Measurements from ENCODE around the gene SORCS2.
"Not testable (repeated sequence)": the region's sequence is repeated elsewhere in the genome, so short reads cannot be mapped to it uniquely, and the experiment has no call there.

Gene SORCS2

GRCh38 chr4:7587433-7588405 lies 395.4 kb downstream of the SORCS2 start:
- DNase-seq: no peak

GRCh38 chr4:7590189-7590588 lies 397.9 kb downstream of the SORCS2 start:
- no peak for DNase-seq

More at GRCh38 chr4:7587433-7588405, 395.4 kb downstream of the SORCS2 start:
- TF ChIP-seq POLR2A (IDR thresholded peaks at IDR 0.05; ENCODE audit: low read length) (no peak), GATA1 (IDR thresholded peaks at IDR 0.05; ENCODE audit: low read depth, low read length) (no peak)

GRCh38 chr4:7590899-7591298 lies 398.6 kb downstream of the SORCS2 start:
- TF ChIP-seq POLR2A (IDR thresholded peaks at IDR 0.05; ENCODE audit: low read length): no peak
- no peak for TF ChIP-seq GATA1 (IDR thresholded peaks at IDR 0.05; ENCODE audit: low read depth, low read length)
- no peak for DNase-seq

More at GRCh38 chr4:7590189-7590588, 397.9 kb downstream of the SORCS2 start:
- TF ChIP-seq POLR2A (IDR thresholded peaks at IDR 0.05; ENCODE audit: low read length) (no peak), GATA1 (IDR thresholded peaks at IDR 0.05; ENCODE audit: low read depth, low read length) (no peak)

- TF ChIP-seq POLR2A (IDR thresholded peaks at IDR 0.05; ENCODE audit: low read length) (no peak), GATA1 (IDR thresholded peaks at IDR 0.05; ENCODE audit: low read depth, low read length) (no peak)
- DNase-seq: no peak
These were observed 399.2 kb downstream of the SORCS2 start for GRCh38 chr4:7591409-7592053.

- DNase-seq: no peak
- TF ChIP-seq GATA1 (IDR thresholded peaks at IDR 0.05; ENCODE audit: low read depth, low read length): no peak
- TF ChIP-seq POLR2A (IDR thresholded peaks at IDR 0.05; ENCODE audit: low read length): no peak
These were observed 401.5 kb downstream of the SORCS2 start for GRCh38 chr4:7593646-7594412.

- TF ChIP-seq POLR2A (IDR thresholded peaks at IDR 0.05; ENCODE audit: low read length) (no peak), GATA1 (IDR thresholded peaks at IDR 0.05; ENCODE audit: low read depth, low read length) (no peak)
- no peak for DNase-seq
These were observed 403.7 kb downstream of the SORCS2 start for GRCh38 chr4:7595934-7596461.

- TF ChIP-seq GATA1 (IDR thresholded peaks at IDR 0.05; ENCODE audit: low read depth, low read length) (no peak), POLR2A (IDR thresholded peaks at IDR 0.05; ENCODE audit: low read length) (no peak)
These were observed 404.7 kb downstream of the SORCS2 start for GRCh38 chr4:7596918-7597606.

GRCh38 chr4:7598939-7599790 lies 406.8 kb downstream of the SORCS2 start:
- DNase-seq: no peak
- no peak for TF ChIP-seq POLR2A (IDR thresholded peaks at IDR 0.05; ENCODE audit: low read length)
- TF ChIP-seq GATA1 (IDR thresholded peaks at IDR 0.05; ENCODE audit: low read depth, low read length): no peak

More at GRCh38 chr4:7596918-7597606, 404.7 kb downstream of the SORCS2 start:
- DNase-seq: no peak

- no peak for TF ChIP-seq GATA1 (IDR thresholded peaks at IDR 0.05; ENCODE audit: low read depth, low read length)
- no peak for TF ChIP-seq POLR2A (IDR thresholded peaks at IDR 0.05; ENCODE audit: low read length)
- DNase-seq: no peak
These were observed 407.9 kb downstream of the SORCS2 start for GRCh38 chr4:7600247-7600646.

GRCh38 chr4:7602166-7602565 lies 409.8 kb downstream of the SORCS2 start:
- not testable (repeated sequence) for DNase-seq

GRCh38 chr4:7607156-7607910 lies 415.0 kb downstream of the SORCS2 start:
- TF ChIP-seq GATA1 (IDR thresholded peaks at IDR 0.05; ENCODE audit: low read depth, low read length) (no peak), POLR2A (IDR thresholded peaks at IDR 0.05; ENCODE audit: low read length) (no peak)
- DNase-seq: no peak

GRCh38 chr4:7608046-7608445 lies 415.7 kb downstream of the SORCS2 start:
- TF ChIP-seq POLR2A (IDR thresholded peaks at IDR 0.05; ENCODE audit: low read length) (no peak), GATA1 (IDR thresholded peaks at IDR 0.05; ENCODE audit: low read depth, low read length) (no peak)
- DNase-seq: no peak
